ENCODE measurements around the gene ST3GAL3. TPM values are rescaled to one million over a fixed set of nuclear protein-coding genes. Genes with fewer than 3 reads are reported as not detected.

ST3GAL3 gene
- total RNA-seq, 1 experiment from 2014 or later = 8.3 TPM

GRCh38 chr1:43951021-43951985 lies 244.0 kb downstream of the ST3GAL3 start:
- WGBS (ENCODE audit: extremely low coverage, insufficient read length, low lambda C conversion rate) = no CpG with 5 or more reads among the region's 4 CpGs
- no peak overlapping the region for H2BK15ac ChIP-seq (ENCODE audit: low read depth, low read length)

More at GRCh38 chr1:43951021-43951985, 244.0 kb downstream of the ST3GAL3 start:
- no peaks in the 10 kb centered on the region for H3K9me3 ChIP-seq (ENCODE audit: control insufficient read depth, low read depth, low read length)
- Mint-ChIP-seq H3K27me3 (ENCODE audit: low read depth) (no peaks in the 10 kb centered on the region), H3K9me3 (no peaks in the 10 kb centered on the region), H3K36me3 (ENCODE audit: insufficient read depth in 1 of 3, low read depth in 3 of 3) (peaks cover 0 to 9% (median 7%) of the 10 kb centered on the region in 3 experiments; a peak in 5 of 7 replicates), H3K4me1 (peaks cover 16 to 18% of the 10 kb centered on the region in 2 experiments), H3K4me3 (no peak overlapping the region), H3K27ac (no peak overlapping the region; a peak in 1 of 7 replicates)
- no peaks in the 10 kb centered on the region for H3K27me3 ChIP-seq (ENCODE audit: insufficient read depth, low read length)
- no peak overlapping the region for H2AFZ ChIP-seq (ENCODE audit: low read length)
- H3K56ac ChIP-seq (ENCODE audit: insufficient read length, low read depth, low read length) = no peak overlapping the region
- H3K9ac ChIP-seq (ENCODE audit: extremely low read depth, insufficient read length, low read length) = no peak overlapping the region
- H3K27ac ChIP-seq (ENCODE audit: insufficient read length, low read depth, low read length) = no peak overlapping the region
- H4K8ac ChIP-seq (replicated peaks; ENCODE audit: insufficient read length, low read depth, low read length) = no peak overlapping the region
- no peak overlapping the region for H2BK5ac ChIP-seq (ENCODE audit: insufficient read length, low read length)
- H4K91ac ChIP-seq (ENCODE audit: insufficient read length, low read depth, low read length) = no peak overlapping the region
- no peak for DNase-seq
- no peaks in the 10 kb centered on the region for H3K4me1 ChIP-seq (ENCODE audit: insufficient read depth, low read length)
- no peaks in the 10 kb centered on the region for H3K79me2 ChIP-seq (ENCODE audit: insufficient read depth, low read length)
- no peak overlapping the region for H2BK20ac ChIP-seq (ENCODE audit: low read depth, low read length, poor library complexity, severe bottlenecking)
- H2BK120ac ChIP-seq (ENCODE audit: low read depth, low read length, poor library complexity, severe bottlenecking) = no peak overlapping the region
- no peak overlapping the region for H4K5ac ChIP-seq (ENCODE audit: insufficient read length, low read depth, low read length)
- H4K20me1 ChIP-seq (ENCODE audit: control insufficient read depth, insufficient read depth, insufficient read length) = no peaks in the 10 kb centered on the region
- no peak overlapping the region for H3K14ac ChIP-seq (ENCODE audit: insufficient read depth, low read length)
- no peaks in the 10 kb centered on the region for H3K79me1 ChIP-seq (ENCODE audit: insufficient read depth, low read depth, low read length, poor library complexity, severe bottlenecking)
- H3K23ac ChIP-seq (ENCODE audit: insufficient read length, low read depth, low read length) = no peak overlapping the region
- no peak overlapping the region for H3K4ac ChIP-seq (ENCODE audit: low read depth, low read length)
- no peak overlapping the region for H3K4me2 ChIP-seq (ENCODE audit: insufficient read depth, insufficient read length, low read length)
- H3K18ac ChIP-seq (ENCODE audit: insufficient read length, low read depth, low read length) = no peak overlapping the region
- no peak overlapping the region for H2BK12ac ChIP-seq (ENCODE audit: insufficient read length, low read depth, low read length)
- no peak overlapping the region for H2AK5ac ChIP-seq (ENCODE audit: insufficient read length, low read length)
- H3T11ph ChIP-seq (ENCODE audit: low read length) = no peak overlapping the region
- peaks cover 10% of the 10 kb centered on the region for H3K23me2 ChIP-seq (ENCODE audit: insufficient read length, low read depth, low read length, poor library complexity, severe bottlenecking)
- no peak for TF ChIP-seq CTCF (conservative IDR thresholded peaks at IDR 0.05)
